ENCODE data around the gene CEPT1. TPM values are rescaled to one million over a fixed set of nuclear protein-coding genes. Genes with fewer than 3 reads are reported as not detected.

The CEPT1 gene
- total RNA-seq, 1 experiment from 2014 or later = 33.0 TPM

GRCh38 chr1:111097356-111098099 lies 42.5 kb upstream of the CEPT1 start:
- Mint-ChIP-seq H3K36me3 (ENCODE audit: insufficient read depth in 1 of 3, low read depth in 3 of 3) (peaks cover 21 to 53% (median 23%) of the 10 kb centered on the region in 3 experiments; a peak in 6 of 7 replicates), H3K4me1 (no peaks in the 10 kb centered on the region), H3K9me3 (peaks cover 88 to 90% of the 10 kb centered on the region in 2 experiments), H3K4me3 (no peak overlapping the region), H3K27ac (no peak overlapping the region), H3K27me3 (ENCODE audit: low read depth) (peaks cover 12% of the 10 kb centered on the region)
- Histone ChIP-seq H3K23ac (ENCODE audit: insufficient read length, low read depth, low read length) (no peak overlapping the region), H3K27ac (ENCODE audit: insufficient read length, low read depth, low read length) (no peak overlapping the region), H4K91ac (ENCODE audit: insufficient read length, low read depth, low read length) (no peak overlapping the region), H2BK20ac (ENCODE audit: low read depth, low read length, poor library complexity, severe bottlenecking) (no peak overlapping the region), H3K9me3 (ENCODE audit: control insufficient read depth, low read depth, low read length) (peaks cover 21% of the 10 kb centered on the region), H3K27me3 (ENCODE audit: insufficient read depth, low read length) (no peaks in the 10 kb centered on the region), H3K23me2 (ENCODE audit: insufficient read length, low read depth, low read length, poor library complexity, severe bottlenecking) (no peaks in the 10 kb centered on the region), H2BK5ac (ENCODE audit: insufficient read length, low read length) (no peak overlapping the region), H3K4me2 (ENCODE audit: insufficient read depth, insufficient read length, low read length) (no peak overlapping the region), H3K4me1 (ENCODE audit: insufficient read depth, low read length) (no peaks in the 10 kb centered on the region), H3K9ac (ENCODE audit: extremely low read depth, insufficient read length, low read length) (no peak overlapping the region), H2BK120ac (ENCODE audit: low read depth, low read length, poor library complexity, severe bottlenecking) (no peak overlapping the region), H2BK15ac (ENCODE audit: low read depth, low read length) (no peak overlapping the region), H4K20me1 (ENCODE audit: control insufficient read depth, insufficient read depth, insufficient read length) (no peaks in the 10 kb centered on the region), H2AFZ (ENCODE audit: low read length) (no peak overlapping the region), H4K8ac (replicated peaks; ENCODE audit: insufficient read length, low read depth, low read length) (no peak overlapping the region), H4K5ac (ENCODE audit: insufficient read length, low read depth, low read length) (no peak overlapping the region), H3K79me1 (ENCODE audit: insufficient read depth, low read depth, low read length, poor library complexity, severe bottlenecking) (no peaks in the 10 kb centered on the region), H3T11ph (ENCODE audit: low read length) (no peak overlapping the region), H3K56ac (ENCODE audit: insufficient read length, low read depth, low read length) (no peak overlapping the region), H2AK5ac (ENCODE audit: insufficient read length, low read length) (no peak overlapping the region), H3K18ac (ENCODE audit: insufficient read length, low read depth, low read length) (no peak overlapping the region), H2BK12ac (ENCODE audit: insufficient read length, low read depth, low read length) (no peak overlapping the region), H3K79me2 (ENCODE audit: insufficient read depth, low read length) (no peaks in the 10 kb centered on the region), H3K14ac (ENCODE audit: insufficient read depth, low read length) (no peak overlapping the region), H3K4ac (ENCODE audit: low read depth, low read length) (no peak overlapping the region)
- no CpG with 5 or more reads among the region's 2 CpGs for WGBS (ENCODE audit: extremely low coverage, insufficient read length, low lambda C conversion rate)
- DNase-seq = no peak
- no peak for TF ChIP-seq CTCF (conservative IDR thresholded peaks at IDR 0.05)

Data from H9 (cell line).